ENCODE measurements around the gene SH3RF3. TPM values are rescaled to one million over a fixed set of nuclear protein-coding genes. Genes with fewer than 3 reads are reported as not detected.
A peak's percentile ranks its signal among the peaks of the same experiment; 100 is the strongest.

The SH3RF3 gene
- total RNA-seq, 2 donors from 2014 or later: 1.3 to 2.5 TPM

- intact Hi-C loops (cut with DNase I): loop anchor here (5.0 to 10.0 kb wide), 2 partner anchors 169 to 186 kb away; no protein-coding TSS in a partner anchor
- no peaks in the 10 kb centered on the region for H3K36me3 ChIP-seq
Observed at GRCh38 chr2:109545828-109546713, 417.1 kb downstream of the SH3RF3 start.

GRCh38 chr2:109547280-109547679 lies 418.3 kb downstream of the SH3RF3 start:
- no peak overlapping the region for H3K4me3 ChIP-seq
- intact Hi-C loops (cut with DNase I): loop anchor here (5.0 to 10.0 kb wide), 2 partner anchors 168 to 185 kb away; no protein-coding TSS in a partner anchor
- H3K27me3 ChIP-seq: no peaks in the 10 kb centered on the region
- no peaks in the 10 kb centered on the region for H3K4me1 ChIP-seq
- no peaks in the 10 kb centered on the region for H3K36me3 ChIP-seq
- no peaks in the 10 kb centered on the region for H3K9me3 ChIP-seq
- no peak for DNase-seq
- no peak overlapping the region for H3K9ac ChIP-seq (ENCODE audit: low read depth in 2 of 2, low read length in 2 of 2)
- H3K27ac ChIP-seq: no peak overlapping the region
- TF ChIP-seq, protein P1, sequence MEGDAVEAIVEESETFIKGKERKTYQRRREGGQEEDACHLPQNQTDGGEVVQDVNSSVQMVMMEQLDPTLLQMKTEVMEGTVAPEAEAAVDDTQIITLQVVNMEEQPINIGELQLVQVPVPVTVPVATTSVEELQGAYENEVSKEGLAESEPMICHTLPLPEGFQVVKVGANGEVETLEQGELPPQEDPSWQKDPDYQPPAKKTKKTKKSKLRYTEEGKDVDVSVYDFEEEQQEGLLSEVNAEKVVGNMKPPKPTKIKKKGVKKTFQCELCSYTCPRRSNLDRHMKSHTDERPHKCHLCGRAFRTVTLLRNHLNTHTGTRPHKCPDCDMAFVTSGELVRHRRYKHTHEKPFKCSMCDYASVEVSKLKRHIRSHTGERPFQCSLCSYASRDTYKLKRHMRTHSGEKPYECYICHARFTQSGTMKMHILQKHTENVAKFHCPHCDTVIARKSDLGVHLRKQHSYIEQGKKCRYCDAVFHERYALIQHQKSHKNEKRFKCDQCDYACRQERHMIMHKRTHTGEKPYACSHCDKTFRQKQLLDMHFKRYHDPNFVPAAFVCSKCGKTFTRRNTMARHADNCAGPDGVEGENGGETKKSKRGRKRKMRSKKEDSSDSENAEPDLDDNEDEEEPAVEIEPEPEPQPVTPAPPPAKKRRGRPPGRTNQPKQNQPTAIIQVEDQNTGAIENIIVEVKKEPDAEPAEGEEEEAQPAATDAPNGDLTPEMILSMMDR (IDR thresholded peaks at IDR 0.05): no peak

More at GRCh38 chr2:109545828-109546713, 417.1 kb downstream of the SH3RF3 start:
- TF ChIP-seq, protein P1 (IDR thresholded peaks at IDR 0.05): peak; percentile 71
- DNase-seq: peak; percentile 73
- Histone ChIP-seq H3K27ac (no peak overlapping the region), H3K4me1 (no peaks in the 10 kb centered on the region), H3K4me3 (no peak overlapping the region), H3K9ac (ENCODE audit: low read depth in 2 of 2, low read length in 2 of 2) (no peak overlapping the region), H3K9me3 (no peaks in the 10 kb centered on the region), H3K27me3 (no peaks in the 10 kb centered on the region)

DNA sequence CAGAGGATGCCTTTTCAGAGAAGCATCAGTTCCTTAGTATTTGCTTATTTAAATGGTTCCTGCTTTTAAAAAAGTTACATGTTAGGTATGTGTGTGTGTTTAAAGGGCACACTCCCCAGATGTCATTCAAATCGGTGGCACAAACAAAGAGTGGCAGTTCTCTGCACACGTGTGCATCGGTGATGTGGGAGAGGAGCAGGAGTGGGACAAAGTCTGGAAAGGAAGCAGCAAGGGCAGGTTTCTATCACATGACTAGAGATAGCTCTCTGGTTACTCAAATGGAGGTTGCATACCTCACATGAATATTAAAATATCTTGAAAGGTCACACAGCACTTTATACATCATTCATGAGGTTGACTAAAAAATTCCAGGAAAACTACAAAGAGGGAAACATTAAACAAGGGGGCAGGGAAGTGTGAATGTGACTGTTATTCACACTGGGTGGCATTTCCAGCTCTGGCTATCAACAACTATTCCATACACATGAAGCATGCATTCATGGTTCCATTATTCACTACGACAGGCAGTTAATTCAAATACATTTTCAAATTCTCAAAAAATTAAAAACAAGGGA lies 420.1 kb downstream of the SH3RF3 start:
- Histone ChIP-seq H3K27ac (no peak overlapping the region), H3K27me3 (no peaks in the 10 kb centered on the region), H3K36me3 (no peaks in the 10 kb centered on the region), H3K4me3 (no peak overlapping the region), H3K9ac (ENCODE audit: low read depth in 2 of 2, low read length in 2 of 2) (no peak overlapping the region), H3K9me3 (no peaks in the 10 kb centered on the region), H3K4me1 (no peaks in the 10 kb centered on the region)
- intact Hi-C loops (cut with DNase I): loop anchor here (5.0 to 10.0 kb wide), 2 partner anchors 166 to 183 kb away; no protein-coding TSS in a partner anchor
- no peak for DNase-seq
- TF ChIP-seq, protein P1 (IDR thresholded peaks at IDR 0.05): no peak

Small RNA genes lying within 50 kb of the gene (microRNA-seq; reads per million reads assigned to microRNA genes)
- gene MIR4265: not detected
- not detected for gene MIR4266

Other genes with a start within 250 kb of the SH3RF3 start
- 1 to 10 TPM in 1 of 2 donors, under 1 TPM in 1; 0.69 to 1.1 TPM for gene EDAR, start 140.0 kb upstream of the SH3RF3 start, total RNA-seq